HT-29 (cell line): Measurements from ENCODE around the gene RNF32. TPM values are rescaled to one million over a fixed set of nuclear protein-coding genes. Genes with fewer than 3 reads are reported as not detected.
"Not testable (repeated sequence)": the region's sequence is repeated elsewhere in the genome, so short reads cannot be mapped to it uniquely, and the experiment has no call there.

Experiments
- DNase-seq: peaks from one replicate; pipeline ENCODE4 v3.0.0-alpha.2; 2015; ENCODE audit warnings: low spot score
- total RNA-seq: library from RNA; depleted of rRNA; stranded (reverse); fragments of >200 nt; shearing (Covaris generic); gene quantifications from 2 replicates; pipeline ENCODE4 v1.2.3, GENCODE V29; 2014

Gene RNF32
- total RNA-seq, 1 experiment from 2014 or later, result 0.66 TPM

GRCh38 chr7:156673902-156674301, 33.3 kb downstream of the RNF32 start:
- DNase-seq, result no peak

GRCh38 chr7:156675721-156676120, 35.1 kb downstream of the RNF32 start:
- no peak for DNase-seq

GRCh38 chr7:156676263-156676662, 35.7 kb downstream of the RNF32 start:
- DNase-seq, result no peak

- no peak for DNase-seq
Observed at GRCh38 chr7:156677374-156678054, 36.9 kb downstream of the RNF32 start.

- DNase-seq, result no peak
Observed at GRCh38 chr7:156680281-156680680, 39.7 kb downstream of the RNF32 start.

GRCh38 chr7:156682928-156683327, 42.4 kb downstream of the RNF32 start:
- DNase-seq, result no peak

GRCh38 chr7:156684251-156684650, 43.7 kb downstream of the RNF32 start:
- no peak for DNase-seq

GRCh38 chr7:156684661-156685060, 44.1 kb downstream of the RNF32 start:
- DNase-seq, result no peak

GRCh38 chr7:156691764-156692163, 51.2 kb downstream of the RNF32 start:
- no peak for DNase-seq

- DNase-seq, result no peak
Observed at GRCh38 chr7:156692849-156693248, 52.3 kb downstream of the RNF32 start.

GRCh38 chr7:156693627-156694026, 53.1 kb downstream of the RNF32 start:
- DNase-seq, result peak; percentile 7

- not testable (repeated sequence) for DNase-seq
Observed at GRCh38 chr7:156697283-156697682, 56.7 kb downstream of the RNF32 start.

GRCh38 chr7:156698512-156698911, 57.9 kb downstream of the RNF32 start:
- DNase-seq, result not testable (repeated sequence)

GRCh38 chr7:156701787-156702186, 61.2 kb downstream of the RNF32 start:
- not testable (repeated sequence) for DNase-seq

- no peak for DNase-seq
Observed at GRCh38 chr7:156702399-156702798, 61.8 kb downstream of the RNF32 start.

- no peak for DNase-seq
Observed at GRCh38 chr7:156703209-156703608, 62.6 kb downstream of the RNF32 start.

- DNase-seq, result no peak
Observed at GRCh38 chr7:156703773-156704482, 63.4 kb downstream of the RNF32 start.

- DNase-seq, result no peak
Observed at GRCh38 chr7:156722043-156722826, 81.7 kb downstream of the RNF32 start.

- no peak for DNase-seq
Observed at GRCh38 chr7:156725073-156725472, 84.5 kb downstream of the RNF32 start.

GRCh38 chr7:156725936-156726335, 85.4 kb downstream of the RNF32 start:
- no peak for DNase-seq
